Measurements from ENCODE around the gene UBR4.

The UBR4 gene

DNA sequence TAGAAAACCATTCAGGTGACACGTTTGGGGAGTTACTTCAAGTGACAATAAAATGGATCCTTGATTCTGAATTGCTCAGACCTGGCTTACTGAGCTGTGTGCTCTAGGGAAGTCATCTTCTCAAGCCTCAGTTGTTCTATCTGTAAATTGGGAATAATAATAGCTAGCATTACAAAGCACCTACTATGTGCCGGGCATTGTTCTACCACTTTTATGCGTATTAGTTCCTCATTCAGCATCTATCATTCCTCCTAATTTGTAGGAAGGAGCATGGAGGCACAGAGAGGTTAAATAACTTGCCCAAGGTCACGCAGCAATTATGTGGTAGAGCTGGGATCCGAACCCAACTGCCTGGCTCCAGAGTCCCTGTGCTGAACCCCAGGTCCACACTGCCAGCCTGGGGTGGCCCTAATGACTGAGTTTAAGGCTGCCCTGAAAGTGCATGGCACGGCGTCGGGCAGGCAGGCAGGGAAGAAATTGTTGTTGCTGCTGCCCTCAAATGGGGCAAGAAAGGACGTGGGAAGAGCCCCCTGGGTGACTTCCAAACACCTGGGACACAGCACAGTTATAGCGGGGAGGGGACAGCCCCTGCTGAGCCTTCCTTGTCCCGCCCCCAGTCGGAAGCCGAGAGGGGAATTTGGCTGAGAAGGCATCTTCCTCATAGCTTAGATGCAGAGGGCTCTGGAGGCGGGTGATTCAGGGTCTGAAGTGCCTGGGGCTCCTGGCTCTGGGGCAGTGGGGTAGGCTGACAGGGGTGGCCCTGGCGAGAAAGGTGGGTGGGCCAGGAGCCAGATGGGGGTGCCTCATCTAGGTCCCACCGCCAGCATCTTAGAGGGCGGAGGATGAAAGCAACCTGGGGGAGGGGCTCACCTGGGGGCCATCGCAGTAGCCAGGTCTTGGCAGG lies 167.1 kb downstream of the UBR4 start:
- TF ChIP-seq TOX (CRISPR knock-in tag; IDR thresholded peaks at IDR 0.05; ENCODE audit: borderline replicate concordance) (no peak), ESRRG (CRISPR knock-in tag; IDR thresholded peaks at IDR 0.05) (no peak), ZFP30 (CRISPR knock-in tag; IDR thresholded peaks at IDR 0.05) (no peak), CSDC2 (CRISPR knock-in tag; IDR thresholded peaks at IDR 0.05) (no peak), ZNF70 (CRISPR knock-in tag; IDR thresholded peaks at IDR 0.05) (no peak), ZNF8 (CRISPR knock-in tag; IDR thresholded peaks at IDR 0.05) (no peak), POU6F1 (CRISPR knock-in tag; IDR thresholded peaks at IDR 0.05; ENCODE audit: borderline replicate concordance, low read depth) (no peak), OSR1 (CRISPR knock-in tag; IDR thresholded peaks at IDR 0.05) (no peak), GLIS3 (CRISPR knock-in tag; IDR thresholded peaks at IDR 0.05) (no peak)
- TF ChIP-seq, protein P1, sequence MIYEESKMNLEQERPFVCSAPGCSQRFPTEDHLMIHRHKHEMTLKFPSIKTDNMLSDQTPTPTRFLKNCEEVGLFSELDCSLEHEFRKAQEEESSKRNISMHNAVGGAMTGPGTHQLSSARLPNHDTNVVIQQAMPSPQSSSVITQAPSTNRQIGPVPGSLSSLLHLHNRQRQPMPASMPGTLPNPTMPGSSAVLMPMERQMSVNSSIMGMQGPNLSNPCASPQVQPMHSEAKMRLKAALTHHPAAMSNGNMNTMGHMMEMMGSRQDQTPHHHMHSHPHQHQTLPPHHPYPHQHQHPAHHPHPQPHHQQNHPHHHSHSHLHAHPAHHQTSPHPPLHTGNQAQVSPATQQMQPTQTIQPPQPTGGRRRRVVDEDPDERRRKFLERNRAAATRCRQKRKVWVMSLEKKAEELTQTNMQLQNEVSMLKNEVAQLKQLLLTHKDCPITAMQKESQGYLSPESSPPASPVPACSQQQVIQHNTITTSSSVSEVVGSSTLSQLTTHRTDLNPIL (CRISPR knock-in tag; IDR thresholded peaks at IDR 0.05; ENCODE audit: low read depth): no peak
- ATAC-seq: no peak

DNA sequence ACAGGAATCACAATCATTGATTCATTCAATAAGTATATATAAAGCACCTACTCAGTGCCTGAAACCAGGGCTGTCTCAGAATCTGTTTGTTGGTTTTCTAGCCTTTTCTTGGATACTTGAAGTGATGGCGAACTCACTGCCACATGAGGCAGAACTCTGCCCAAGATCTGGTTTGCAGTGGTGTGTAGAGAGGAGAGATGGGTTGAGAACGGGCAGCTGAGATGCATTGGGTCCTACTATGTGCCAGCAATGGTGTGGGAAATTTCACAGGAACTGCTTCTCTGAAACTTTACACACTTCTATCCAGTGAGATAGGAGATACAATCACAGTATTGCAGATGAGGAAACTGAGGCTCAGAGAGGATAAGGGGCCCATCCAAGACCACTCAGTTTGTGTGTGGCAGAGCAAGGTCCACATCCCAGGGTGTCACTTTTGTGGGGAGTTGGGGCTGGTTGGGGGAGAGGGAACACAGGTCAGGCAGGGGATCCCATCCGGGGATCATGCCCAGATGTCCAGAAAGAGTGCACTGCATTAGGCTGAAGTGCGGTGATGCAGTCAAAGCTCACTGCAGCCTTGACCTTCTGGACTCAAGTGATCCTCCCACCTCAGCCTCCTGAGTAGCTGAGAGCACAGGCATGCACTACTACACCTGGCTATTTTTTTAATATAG lies 169.9 kb downstream of the UBR4 start:
- TF ChIP-seq ISL1 (CRISPR knock-in tag; IDR thresholded peaks at IDR 0.05) (no peak), OSR1 (CRISPR knock-in tag; IDR thresholded peaks at IDR 0.05) (no peak), ZFP30 (CRISPR knock-in tag; IDR thresholded peaks at IDR 0.05) (no peak), BACH2 (CRISPR knock-in tag; IDR thresholded peaks at IDR 0.05; ENCODE audit: borderline replicate concordance) (no peak), RARB (CRISPR knock-in tag; IDR thresholded peaks at IDR 0.05) (no peak)
- TF ChIP-seq, protein P1 (CRISPR knock-in tag; IDR thresholded peaks at IDR 0.05; ENCODE audit: low read depth): no peak
- no peak for ATAC-seq

- ATAC-seq: no peak
- TF ChIP-seq ESRRG (CRISPR knock-in tag; IDR thresholded peaks at IDR 0.05) (no peak), TCF4 (CRISPR knock-in tag; IDR thresholded peaks at IDR 0.05; ENCODE audit: borderline replicate concordance) (no peak), POU6F1 (CRISPR knock-in tag; IDR thresholded peaks at IDR 0.05; ENCODE audit: borderline replicate concordance, low read depth) (no peak), ZNF565 (CRISPR knock-in tag; conservative IDR thresholded peaks at IDR 0.05; ENCODE audit: low read depth) (no peak), RARB (CRISPR knock-in tag; IDR thresholded peaks at IDR 0.05) (no peak)
These were observed 171.3 kb downstream of the UBR4 start for GRCh38 chr1:19038732-19039131.

DNA sequence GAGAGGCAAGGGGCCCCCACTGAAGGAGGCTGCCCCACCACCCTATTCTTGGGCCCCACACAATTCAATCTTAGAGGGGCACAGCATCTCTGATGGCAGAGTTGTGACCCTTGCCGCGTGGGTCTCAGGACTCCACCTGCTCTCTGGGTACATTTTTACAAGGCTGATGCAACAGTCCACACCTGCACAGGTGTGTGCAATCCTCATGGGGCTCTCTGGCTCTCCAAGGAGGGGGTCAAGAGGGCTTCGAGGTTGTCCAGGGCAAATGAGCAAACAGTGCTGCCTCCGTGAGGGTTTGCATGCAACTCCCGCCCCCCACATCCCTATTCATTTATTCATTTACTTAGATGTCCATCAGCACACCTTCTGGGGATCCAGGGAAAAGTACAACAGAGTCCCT lies 172.0 kb downstream of the UBR4 start:
- TF ChIP-seq CSRNP3 (CRISPR knock-in tag; IDR thresholded peaks at IDR 0.05) (no peak), POU6F1 (CRISPR knock-in tag; IDR thresholded peaks at IDR 0.05; ENCODE audit: borderline replicate concordance, low read depth) (no peak), BACH2 (CRISPR knock-in tag; IDR thresholded peaks at IDR 0.05; ENCODE audit: borderline replicate concordance) (no peak), TOX (CRISPR knock-in tag; IDR thresholded peaks at IDR 0.05; ENCODE audit: borderline replicate concordance) (no peak), SNAI2 (CRISPR knock-in tag; IDR thresholded peaks at IDR 0.05) (no peak), GLIS3 (CRISPR knock-in tag; IDR thresholded peaks at IDR 0.05) (no peak)
- TF ChIP-seq, protein P1 (CRISPR knock-in tag; IDR thresholded peaks at IDR 0.05; ENCODE audit: low read depth): no peak
- TF ChIP-seq, protein P2, sequence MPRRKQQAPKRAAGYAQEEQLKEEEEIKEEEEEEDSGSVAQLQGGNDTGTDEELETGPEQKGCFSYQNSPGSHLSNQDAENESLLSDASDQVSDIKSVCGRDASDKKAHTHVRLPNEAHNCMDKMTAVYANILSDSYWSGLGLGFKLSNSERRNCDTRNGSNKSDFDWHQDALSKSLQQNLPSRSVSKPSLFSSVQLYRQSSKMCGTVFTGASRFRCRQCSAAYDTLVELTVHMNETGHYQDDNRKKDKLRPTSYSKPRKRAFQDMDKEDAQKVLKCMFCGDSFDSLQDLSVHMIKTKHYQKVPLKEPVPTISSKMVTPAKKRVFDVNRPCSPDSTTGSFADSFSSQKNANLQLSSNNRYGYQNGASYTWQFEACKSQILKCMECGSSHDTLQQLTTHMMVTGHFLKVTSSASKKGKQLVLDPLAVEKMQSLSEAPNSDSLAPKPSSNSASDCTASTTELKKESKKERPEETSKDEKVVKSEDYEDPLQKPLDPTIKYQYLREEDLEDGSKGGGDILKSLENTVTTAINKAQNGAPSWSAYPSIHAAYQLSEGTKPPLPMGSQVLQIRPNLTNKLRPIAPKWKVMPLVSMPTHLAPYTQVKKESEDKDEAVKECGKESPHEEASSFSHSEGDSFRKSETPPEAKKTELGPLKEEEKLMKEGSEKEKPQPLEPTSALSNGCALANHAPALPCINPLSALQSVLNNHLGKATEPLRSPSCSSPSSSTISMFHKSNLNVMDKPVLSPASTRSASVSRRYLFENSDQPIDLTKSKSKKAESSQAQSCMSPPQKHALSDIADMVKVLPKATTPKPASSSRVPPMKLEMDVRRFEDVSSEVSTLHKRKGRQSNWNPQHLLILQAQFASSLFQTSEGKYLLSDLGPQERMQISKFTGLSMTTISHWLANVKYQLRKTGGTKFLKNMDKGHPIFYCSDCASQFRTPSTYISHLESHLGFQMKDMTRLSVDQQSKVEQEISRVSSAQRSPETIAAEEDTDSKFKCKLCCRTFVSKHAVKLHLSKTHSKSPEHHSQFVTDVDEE (CRISPR knock-in tag; IDR thresholded peaks at IDR 0.05): no peak
- no peak for ATAC-seq
